Mucosa of stomach (tissue), 1 donor: Measurements from ENCODE around the gene KAT7.

Source experiments
- H3K27me3 ChIP-seq: one replicate; pipeline ENCODE4 v1.7.0; 2013; ENCODE audit warnings: mild to moderate bottlenecking, low read length; ENCODE audit not compliant: control insufficient read depth, insufficient read depth
- H3K36me3 ChIP-seq: one replicate; pipeline ENCODE4 v1.7.0; 2013; ENCODE audit warnings: low read length; ENCODE audit not compliant: control insufficient read depth, insufficient read depth
- H3K4me1 ChIP-seq: one replicate; pipeline ENCODE4 v1.7.0; 2013; ENCODE audit warnings: mild to moderate bottlenecking, low read length; ENCODE audit not compliant: control insufficient read depth, insufficient read depth
- H3K4me3 ChIP-seq: one replicate; pipeline ENCODE4 v1.7.0; 2013; ENCODE audit warnings: low read length
- H3K9ac ChIP-seq: one replicate; pipeline ENCODE4 v1.7.0; 2013; ENCODE audit warnings: mild to moderate bottlenecking, low read length, moderate library complexity
- H3K9me3 ChIP-seq: one replicate; pipeline ENCODE4 v1.7.0; 2013; ENCODE audit warnings: mild to moderate bottlenecking, low read length, moderate library complexity; ENCODE audit not compliant: control insufficient read depth
- donor health status: Pancreatic carcinoma.

The KAT7 gene

GRCh38 chr17:49853470-49854015, 65.1 kb downstream of the KAT7 start:
- Histone ChIP-seq H3K27me3 (peaks cover 34% of the 10 kb centered on the region), H3K9ac (no peak overlapping the region), H3K4me3 (no peak overlapping the region), H3K36me3 (no peaks in the 10 kb centered on the region), H3K9me3 (no peaks in the 10 kb centered on the region), H3K4me1 (no peaks in the 10 kb centered on the region)

GRCh38 chr17:49854126-49854525, 65.6 kb downstream of the KAT7 start:
- no peaks in the 10 kb centered on the region for H3K36me3 ChIP-seq
- no peak overlapping the region for H3K4me3 ChIP-seq
- H3K4me1 ChIP-seq, result no peaks in the 10 kb centered on the region
- H3K27me3 ChIP-seq, result peaks cover 34% of the 10 kb centered on the region
- no peaks in the 10 kb centered on the region for H3K9me3 ChIP-seq
- H3K9ac ChIP-seq, result no peak overlapping the region

- Histone ChIP-seq H3K4me1 (peaks cover 12% of the 10 kb centered on the region), H3K27me3 (peaks cover 6% of the 10 kb centered on the region), H3K9ac (no peak overlapping the region), H3K36me3 (no peaks in the 10 kb centered on the region), H3K9me3 (no peaks in the 10 kb centered on the region), H3K4me3 (no peak overlapping the region)
These were observed 70.3 kb downstream of the KAT7 start for GRCh38 chr17:49858796-49859195.

- Histone ChIP-seq H3K9me3 (no peaks in the 10 kb centered on the region), H3K4me3 (no peak overlapping the region), H3K4me1 (peaks cover 12% of the 10 kb centered on the region), H3K9ac (no peak overlapping the region), H3K27me3 (peaks cover 6% of the 10 kb centered on the region), H3K36me3 (no peaks in the 10 kb centered on the region)
These were observed 71.8 kb downstream of the KAT7 start for GRCh38 chr17:49859991-49860953.

GRCh38 chr17:49861150-49861884, 72.8 kb downstream of the KAT7 start:
- H3K36me3 ChIP-seq, result no peaks in the 10 kb centered on the region
- no peak overlapping the region for H3K4me3 ChIP-seq
- H3K9me3 ChIP-seq, result no peaks in the 10 kb centered on the region
- H3K4me1 ChIP-seq, result peaks cover 12% of the 10 kb centered on the region
- peaks cover 6% of the 10 kb centered on the region for H3K27me3 ChIP-seq
- no peak overlapping the region for H3K9ac ChIP-seq

- Histone ChIP-seq H3K4me1 (peaks cover 12% of the 10 kb centered on the region), H3K9ac (no peak overlapping the region), H3K4me3 (no peak overlapping the region), H3K9me3 (no peaks in the 10 kb centered on the region), H3K27me3 (peaks cover 6% of the 10 kb centered on the region), H3K36me3 (no peaks in the 10 kb centered on the region)
These were observed 74.4 kb downstream of the KAT7 start for GRCh38 chr17:49862781-49863331.

GRCh38 chr17:49866019-49866380, 77.5 kb downstream of the KAT7 start:
- peaks cover 6% of the 10 kb centered on the region for H3K27me3 ChIP-seq
- H3K36me3 ChIP-seq, result no peaks in the 10 kb centered on the region

GRCh38 chr17:49866882-49867413, 78.5 kb downstream of the KAT7 start:
- no peaks in the 10 kb centered on the region for H3K27me3 ChIP-seq
- no peak overlapping the region for H3K4me3 ChIP-seq

More at GRCh38 chr17:49866019-49866380, 77.5 kb downstream of the KAT7 start:
- no peaks in the 10 kb centered on the region for H3K9me3 ChIP-seq
- no peak overlapping the region for H3K4me3 ChIP-seq
- peaks cover 5% of the 10 kb centered on the region for H3K4me1 ChIP-seq
- no peak overlapping the region for H3K9ac ChIP-seq

GRCh38 chr17:49869038-49869374, 80.5 kb downstream of the KAT7 start:
- Histone ChIP-seq H3K9ac (no peak overlapping the region), H3K27me3 (peaks cover 2% of the 10 kb centered on the region), H3K36me3 (no peaks in the 10 kb centered on the region), H3K9me3 (no peaks in the 10 kb centered on the region), H3K4me1 (no peaks in the 10 kb centered on the region), H3K4me3 (no peak overlapping the region)

More at GRCh38 chr17:49866882-49867413, 78.5 kb downstream of the KAT7 start:
- H3K9ac ChIP-seq, result no peak overlapping the region
- H3K36me3 ChIP-seq, result no peaks in the 10 kb centered on the region
- no peaks in the 10 kb centered on the region for H3K9me3 ChIP-seq
- H3K4me1 ChIP-seq, result no peaks in the 10 kb centered on the region

- Histone ChIP-seq H3K9me3 (no peaks in the 10 kb centered on the region), H3K9ac (no peak overlapping the region), H3K36me3 (no peaks in the 10 kb centered on the region), H3K4me1 (no peaks in the 10 kb centered on the region), H3K4me3 (no peak overlapping the region), H3K27me3 (peaks cover 13% of the 10 kb centered on the region)
These were observed 81.8 kb downstream of the KAT7 start for GRCh38 chr17:49870298-49870697.

- Histone ChIP-seq H3K36me3 (no peaks in the 10 kb centered on the region), H3K4me1 (no peaks in the 10 kb centered on the region), H3K9me3 (no peaks in the 10 kb centered on the region), H3K4me3 (no peak overlapping the region), H3K27me3 (peaks cover 17% of the 10 kb centered on the region), H3K9ac (no peak overlapping the region)
These were observed 82.7 kb downstream of the KAT7 start for GRCh38 chr17:49871211-49871610.
